Caco-2 (cell line): Measurements from ENCODE around the gene TEK. TPM values are rescaled to one million over a fixed set of nuclear protein-coding genes. Genes with fewer than 3 reads are reported as not detected.

Experiments used
- BruUV-seq: library from RNA; stranded (reverse); fragments of 400-500 nt; replicated peaks from 2 replicates; lab custom pipeline; 2021; lab: Mats Ljungman, UMichigan
- CTCF ChIA-PET: fragments of 300-600 bp; sonication (Branson Sonifier 250); formaldehyde crosslinking; loops from one replicate; lab custom pipeline; 2022; ENCODE audit warnings: antibody characterized with exemption; lab: Charles Lee
- POLR2A ChIA-PET: fragments of 300-600 bp; sonication (Branson Sonifier 250); formaldehyde crosslinking; loops from one replicate; lab custom pipeline; 2022; ENCODE audit warnings: antibody characterized with exemption; lab: Charles Lee
- DNase-seq, 2 experiments: peaks; one replicate each; pipeline versions ENCODE4 v3.0.0 to v3.0.0-alpha.2; 2020 to 2022
- H3K27me3 ChIP-seq: replicated peaks from 2 replicates; pipeline ENCODE4 v1.6.0; 2011; ENCODE audit warnings: low read length; ENCODE audit not compliant: control insufficient read depth, insufficient read depth
- H3K36me3 ChIP-seq: 2 replicates; pipeline ENCODE4 v1.5.1; 2011; ENCODE audit warnings: low read length; ENCODE audit not compliant: control insufficient read depth, insufficient read depth
- H3K4me1 ChIP-seq: fragments of 250-450 bp; sonication (Bioruptor Pico); 2 replicates; pipeline ENCODE4 v1.5.1; 2020; ENCODE audit warnings: mild to moderate bottlenecking
- H3K4me3 ChIP-seq: 2 replicates; pipeline ENCODE4 v1.5.1; 2011; ENCODE audit warnings: low read depth, mild to moderate bottlenecking, control low read depth, low read length
- H3K9me3 ChIP-seq: fragments of 250-450 bp; sonication (Bioruptor Pico); 2 replicates; pipeline ENCODE4 v1.5.1; 2020; ENCODE audit warnings: mild to moderate bottlenecking, moderate library complexity
- H3K27ac Mint-ChIP-seq: one replicate; pipeline ENCODE4 v1.8.0; 2022; ENCODE audit warnings: mixed read lengths; ENCODE audit not compliant: unreplicated experiment
- H3K27me3 Mint-ChIP-seq: one replicate; pipeline ENCODE4 v1.8.0; 2022; ENCODE audit warnings: mixed read lengths; ENCODE audit not compliant: insufficient read depth, unreplicated experiment
- H3K36me3 Mint-ChIP-seq: one replicate; pipeline ENCODE4 v1.8.0; 2022; ENCODE audit warnings: mild to moderate bottlenecking, mixed read lengths; ENCODE audit not compliant: insufficient read depth, unreplicated experiment
- H3K4me1 Mint-ChIP-seq: one replicate; pipeline ENCODE4 v1.8.0; 2022; ENCODE audit warnings: low read depth, mixed read lengths; ENCODE audit not compliant: unreplicated experiment
- H3K4me3 Mint-ChIP-seq: one replicate; pipeline ENCODE4 v1.8.0; 2022; ENCODE audit warnings: mild to moderate bottlenecking, moderate library complexity, mixed read lengths; ENCODE audit not compliant: unreplicated experiment
- H3K9me3 Mint-ChIP-seq: one replicate; pipeline ENCODE4 v1.8.0; 2022; ENCODE audit warnings: mixed read lengths; ENCODE audit not compliant: unreplicated experiment
- CTCF ChIP-seq, 2 experiments: fragments of 200-600 bp in 1 of 2; IDR thresholded peaks; 1 replicate in 1 of 2; 2 replicates in 1 of 2; pipeline versions ENCODE4 v1.5.1 to v1.8.0; 2011 to 2022; ENCODE audit warnings: antibody characterized with exemption in 1 of 2, control low read depth in 1 of 2, inconsistent platforms in 1 of 2, low read depth in 1 of 2, low read length in 1 of 2, mild to moderate bottlenecking in 1 of 2, moderate library complexity in 1 of 2; ENCODE audit not compliant: insufficient read depth in 1 of 2, severe bottlenecking in 1 of 2, unreplicated experiment in 1 of 2
- intact Hi-C: fragments of 100-400 bp; cut with micrococcal nuclease; formaldehyde crosslinking; loops from one replicate; pipeline ENCODE4 v1.10.0; 2022; ENCODE audit not compliant: unreplicated experiment
- total RNA-seq: library from RNA; stranded (reverse); gene quantifications from 2 replicates; pipeline ENCODE4 v1.2.3, GENCODE V29; 2022

TEK gene
- total RNA-seq, 1 experiment from 2014 or later, result not detected

DNA sequence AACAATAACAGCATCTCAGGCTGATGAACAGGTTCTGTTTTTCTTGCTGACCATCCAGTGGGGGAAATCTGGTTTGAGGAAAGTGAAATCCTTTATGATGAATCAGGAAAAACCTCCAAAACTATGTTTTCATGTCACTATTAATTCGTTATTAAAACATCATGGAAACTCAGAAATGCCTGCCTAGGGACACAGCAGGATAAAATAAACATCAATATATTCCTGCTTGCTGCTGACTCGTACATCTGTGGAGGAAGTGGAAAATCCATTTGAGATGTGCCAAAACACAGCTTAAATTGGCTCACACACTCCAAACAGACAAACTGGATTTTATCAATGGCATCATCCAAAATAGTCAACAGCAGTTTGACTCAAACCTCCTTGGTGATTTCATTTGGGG, 53.0 kb downstream of the TEK start:
- H3K4me1 Mint-ChIP-seq, result no peaks in the 10 kb centered on the region
- intact Hi-C loops, result no loop called here
- Histone ChIP-seq H3K4me3 (no peak overlapping the region), H3K9me3 (no peaks in the 10 kb centered on the region), H3K27me3 (no peaks in the 10 kb centered on the region), H3K4me1 (no peaks in the 10 kb centered on the region), H3K36me3 (no peaks in the 10 kb centered on the region)
- DNase-seq, result no peak
- ChIA-PET POLR2A (no interaction called here), CTCF (no interaction called here)
- no peak overlapping the region for H3K4me3 Mint-ChIP-seq
- H3K27ac Mint-ChIP-seq, result no peak overlapping the region
- no peak for TF ChIP-seq CTCF (IDR thresholded peaks at IDR 0.05; ENCODE audit: insufficient read depth in 1 of 2, low read depth in 1 of 2, low read length in 1 of 2, severe bottlenecking in 1 of 2, unreplicated experiment in 1 of 2)
- H3K9me3 Mint-ChIP-seq, result no peaks in the 10 kb centered on the region
- H3K27me3 Mint-ChIP-seq, result no peaks in the 10 kb centered on the region
- H3K36me3 Mint-ChIP-seq, result no peaks in the 10 kb centered on the region
- no TSS peak for BruUV-seq

DNA sequence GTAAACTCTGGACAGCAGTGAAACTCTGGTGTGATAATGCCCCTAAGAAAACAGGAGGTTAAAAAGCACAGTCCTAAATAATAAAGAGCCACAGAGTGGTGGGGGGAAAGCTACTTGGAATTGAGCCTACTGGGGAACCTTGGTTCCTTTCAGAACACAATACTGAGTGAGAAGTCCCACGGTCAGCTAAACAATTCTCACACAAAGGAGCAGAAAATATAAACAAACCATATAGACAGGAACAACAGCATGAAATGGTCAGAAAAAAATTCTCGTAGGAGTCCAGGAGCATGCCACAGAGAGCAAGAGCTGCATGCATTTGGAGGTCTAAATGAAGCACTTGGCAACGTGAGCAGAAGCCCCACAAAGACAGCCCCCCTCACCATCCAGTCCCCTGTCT, 56.0 kb downstream of the TEK start:
- intact Hi-C loops, result no loop called here
- ChIA-PET POLR2A (no interaction called here), CTCF (no interaction called here)
- no peaks in the 10 kb centered on the region for H3K27me3 ChIP-seq
- no peaks in the 10 kb centered on the region for H3K9me3 ChIP-seq
- no peaks in the 10 kb centered on the region for H3K27me3 Mint-ChIP-seq
- no peaks in the 10 kb centered on the region for H3K36me3 ChIP-seq
- TF ChIP-seq CTCF (IDR thresholded peaks at IDR 0.05; ENCODE audit: insufficient read depth in 1 of 2, low read depth in 1 of 2, low read length in 1 of 2, severe bottlenecking in 1 of 2, unreplicated experiment in 1 of 2), result no peak
- H3K4me1 Mint-ChIP-seq, result no peaks in the 10 kb centered on the region
- H3K4me1 ChIP-seq, result no peaks in the 10 kb centered on the region
- H3K27ac Mint-ChIP-seq, result no peak overlapping the region
- no TSS peak for BruUV-seq
- no peaks in the 10 kb centered on the region for H3K36me3 Mint-ChIP-seq
- no peak overlapping the region for H3K4me3 Mint-ChIP-seq
- no peak overlapping the region for H3K4me3 ChIP-seq
- DNase-seq, result no peak
- H3K9me3 Mint-ChIP-seq, result no peaks in the 10 kb centered on the region

GRCh38 chr9:27165670-27166069, 56.6 kb downstream of the TEK start:
- H3K27me3 Mint-ChIP-seq, result no peaks in the 10 kb centered on the region
- no TSS peak for BruUV-seq
- H3K9me3 Mint-ChIP-seq, result no peaks in the 10 kb centered on the region
- no peaks in the 10 kb centered on the region for H3K9me3 ChIP-seq
- no peak for TF ChIP-seq CTCF (IDR thresholded peaks at IDR 0.05; ENCODE audit: insufficient read depth in 1 of 2, low read depth in 1 of 2, low read length in 1 of 2, severe bottlenecking in 1 of 2, unreplicated experiment in 1 of 2)
- no peak overlapping the region for H3K4me3 ChIP-seq
- DNase-seq, result peak; percentile 10 to 24
- no peak overlapping the region for H3K4me3 Mint-ChIP-seq
- no peaks in the 10 kb centered on the region for H3K4me1 Mint-ChIP-seq
- H3K27ac Mint-ChIP-seq, result no peak overlapping the region
- H3K36me3 Mint-ChIP-seq, result no peaks in the 10 kb centered on the region
- intact Hi-C loops, result no loop called here
- no peaks in the 10 kb centered on the region for H3K4me1 ChIP-seq
- ChIA-PET CTCF (no interaction called here), POLR2A (no interaction called here)
- H3K27me3 ChIP-seq, result no peaks in the 10 kb centered on the region
- H3K36me3 ChIP-seq, result no peaks in the 10 kb centered on the region
